ENCODE results near the gene SLC37A4. TPM values are rescaled to one million over a fixed set of nuclear protein-coding genes. Genes with fewer than 3 reads are reported as not detected.
"Not testable (repeated sequence)": the region's sequence is repeated elsewhere in the genome, so short reads cannot be mapped to it uniquely, and the experiment has no call there.

The SLC37A4 gene
- polyA plus RNA-seq, 1 donor from 2014 or later = 23.5 TPM

- Histone ChIP-seq H3K9ac (ENCODE audit: low read length) (no peak overlapping the region), H3K4me2 (ENCODE audit: low read length) (no peak overlapping the region)
Measured at GRCh38 chr11:118984825-118985224, 45.9 kb downstream of the SLC37A4 start.

DNA sequence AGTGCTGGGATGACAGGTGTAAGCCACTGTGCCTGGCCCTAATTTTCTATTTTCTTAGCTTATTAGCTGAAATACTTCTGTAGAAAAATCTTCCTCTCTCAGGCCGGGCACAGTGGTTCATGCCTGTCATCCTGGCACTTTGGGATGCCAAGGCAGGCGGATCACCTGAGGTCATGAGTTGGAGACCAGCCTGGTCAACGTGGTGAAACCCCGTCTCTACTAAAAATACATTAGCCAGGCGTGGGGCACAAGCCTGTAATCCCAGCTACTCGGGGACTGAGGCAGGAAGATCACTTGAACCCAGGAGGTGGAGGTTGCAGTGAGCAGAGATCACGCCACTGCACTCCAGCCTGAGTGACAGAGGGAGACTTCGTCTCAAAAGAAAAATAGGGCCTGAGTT, 46.3 kb downstream of the SLC37A4 start:
- H3K4me3 ChIP-seq (ENCODE audit: low read length); H3K36me3 ChIP-seq (ENCODE audit: insufficient read depth, low read length); H3K9me2 ChIP-seq (ENCODE audit: insufficient read depth, low read length); H4K20me1 ChIP-seq (ENCODE audit: insufficient read depth); H3F3A ChIP-seq (ENCODE audit: insufficient read depth, low read length, poor library complexity, severe bottlenecking); H3K79me2 ChIP-seq (replicated peaks; ENCODE audit: insufficient read depth, low read length); H3K27ac ChIP-seq (ENCODE audit: low read length); H3K27me3 ChIP-seq (ENCODE audit: insufficient read depth, low read depth, low read length); H3K4me2 ChIP-seq (ENCODE audit: low read length); H2AFZ ChIP-seq (ENCODE audit: low read depth, low read length); H3K9ac ChIP-seq (ENCODE audit: low read length); H3K9me3 ChIP-seq (ENCODE audit: low read length): not testable (repeated sequence)

More at GRCh38 chr11:118984825-118985224, 45.9 kb downstream of the SLC37A4 start:
- Histone ChIP-seq H3K79me2 (replicated peaks; ENCODE audit: insufficient read depth, low read length) (no peaks in the 10 kb centered on the region), H3F3A (ENCODE audit: insufficient read depth, low read length, poor library complexity, severe bottlenecking) (no peaks in the 10 kb centered on the region), H4K20me1 (ENCODE audit: insufficient read depth) (no peaks in the 10 kb centered on the region), H3K9me2 (ENCODE audit: insufficient read depth, low read length) (no peaks in the 10 kb centered on the region), H2AFZ (ENCODE audit: low read depth, low read length) (no peak overlapping the region), H3K27ac (ENCODE audit: low read length) (no peak overlapping the region), H3K4me3 (ENCODE audit: low read length) (no peak overlapping the region), H3K9me3 (ENCODE audit: low read length) (no peaks in the 10 kb centered on the region), H3K36me3 (ENCODE audit: insufficient read depth, low read length) (no peaks in the 10 kb centered on the region), H3K27me3 (ENCODE audit: insufficient read depth, low read depth, low read length) (no peaks in the 10 kb centered on the region)
- no peak for TF ChIP-seq POLR2AphosphoS5 (IDR thresholded peaks at IDR 0.05)

DNA sequence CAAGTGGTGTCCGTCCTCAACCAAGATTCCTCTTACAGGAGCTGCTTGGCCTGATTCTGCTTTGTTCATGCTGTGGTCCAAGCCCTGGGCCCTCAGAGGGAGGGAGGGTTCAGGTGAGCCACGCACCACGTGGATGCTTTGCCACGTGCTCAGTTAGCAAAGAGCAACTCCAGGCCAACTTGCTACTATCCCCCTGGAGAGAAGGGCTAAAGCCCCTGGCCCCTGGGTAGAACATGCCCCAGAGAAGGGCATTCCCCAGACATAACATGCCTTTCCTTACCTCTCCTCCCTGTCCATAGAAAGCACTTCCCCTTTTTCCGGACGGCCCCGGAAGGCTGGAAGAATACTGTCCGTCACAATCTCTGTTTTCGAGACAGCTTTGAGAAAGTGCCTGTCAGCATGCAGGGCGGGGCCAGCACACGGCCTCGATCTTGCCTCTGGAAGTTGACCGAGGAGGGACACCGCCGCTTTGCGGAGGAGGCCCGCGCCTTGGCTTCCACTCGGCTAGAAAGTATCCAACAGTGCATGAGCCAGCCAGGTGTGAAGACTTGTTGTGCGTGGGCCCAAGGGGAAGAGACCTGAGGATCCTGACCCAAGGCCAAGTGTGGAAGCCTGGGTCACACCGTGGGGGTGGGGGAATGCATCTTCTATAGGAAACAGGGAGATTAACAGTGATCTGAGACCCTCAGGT, 50.3 kb downstream of the SLC37A4 start:
- Histone ChIP-seq H2AFZ (ENCODE audit: low read depth, low read length) (no peak overlapping the region), H3K9ac (ENCODE audit: low read length) (no peak overlapping the region), H3K9me3 (ENCODE audit: low read length) (no peaks in the 10 kb centered on the region), H3K27me3 (ENCODE audit: insufficient read depth, low read depth, low read length) (no peaks in the 10 kb centered on the region), H3K9me2 (ENCODE audit: insufficient read depth, low read length) (no peaks in the 10 kb centered on the region), H4K20me1 (ENCODE audit: insufficient read depth) (no peaks in the 10 kb centered on the region), H3K79me2 (replicated peaks; ENCODE audit: insufficient read depth, low read length) (no peaks in the 10 kb centered on the region), H3F3A (ENCODE audit: insufficient read depth, low read length, poor library complexity, severe bottlenecking) (no peaks in the 10 kb centered on the region), H3K4me2 (ENCODE audit: low read length) (no peak overlapping the region), H3K27ac (ENCODE audit: low read length) (no peak overlapping the region), H3K36me3 (ENCODE audit: insufficient read depth, low read length) (no peaks in the 10 kb centered on the region), H3K4me3 (ENCODE audit: low read length) (no peak overlapping the region)
- TF ChIP-seq EP300 (conservative IDR thresholded peaks at IDR 0.05; ENCODE audit: poor library complexity, severe bottlenecking) = no peak
- no peak for TF ChIP-seq MXI1 (conservative IDR thresholded peaks at IDR 0.05; ENCODE audit: poor library complexity, severe bottlenecking)
- TF ChIP-seq, protein P1, sequence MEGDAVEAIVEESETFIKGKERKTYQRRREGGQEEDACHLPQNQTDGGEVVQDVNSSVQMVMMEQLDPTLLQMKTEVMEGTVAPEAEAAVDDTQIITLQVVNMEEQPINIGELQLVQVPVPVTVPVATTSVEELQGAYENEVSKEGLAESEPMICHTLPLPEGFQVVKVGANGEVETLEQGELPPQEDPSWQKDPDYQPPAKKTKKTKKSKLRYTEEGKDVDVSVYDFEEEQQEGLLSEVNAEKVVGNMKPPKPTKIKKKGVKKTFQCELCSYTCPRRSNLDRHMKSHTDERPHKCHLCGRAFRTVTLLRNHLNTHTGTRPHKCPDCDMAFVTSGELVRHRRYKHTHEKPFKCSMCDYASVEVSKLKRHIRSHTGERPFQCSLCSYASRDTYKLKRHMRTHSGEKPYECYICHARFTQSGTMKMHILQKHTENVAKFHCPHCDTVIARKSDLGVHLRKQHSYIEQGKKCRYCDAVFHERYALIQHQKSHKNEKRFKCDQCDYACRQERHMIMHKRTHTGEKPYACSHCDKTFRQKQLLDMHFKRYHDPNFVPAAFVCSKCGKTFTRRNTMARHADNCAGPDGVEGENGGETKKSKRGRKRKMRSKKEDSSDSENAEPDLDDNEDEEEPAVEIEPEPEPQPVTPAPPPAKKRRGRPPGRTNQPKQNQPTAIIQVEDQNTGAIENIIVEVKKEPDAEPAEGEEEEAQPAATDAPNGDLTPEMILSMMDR (IDR thresholded peaks at IDR 0.05; ENCODE audit: poor library complexity, severe bottlenecking) = no peak
- no peak for TF ChIP-seq EZH2 (IDR thresholded peaks at IDR 0.05; ENCODE audit: borderline replicate concordance, insufficient read depth, low read length, poor library complexity, severe bottlenecking)

DNA sequence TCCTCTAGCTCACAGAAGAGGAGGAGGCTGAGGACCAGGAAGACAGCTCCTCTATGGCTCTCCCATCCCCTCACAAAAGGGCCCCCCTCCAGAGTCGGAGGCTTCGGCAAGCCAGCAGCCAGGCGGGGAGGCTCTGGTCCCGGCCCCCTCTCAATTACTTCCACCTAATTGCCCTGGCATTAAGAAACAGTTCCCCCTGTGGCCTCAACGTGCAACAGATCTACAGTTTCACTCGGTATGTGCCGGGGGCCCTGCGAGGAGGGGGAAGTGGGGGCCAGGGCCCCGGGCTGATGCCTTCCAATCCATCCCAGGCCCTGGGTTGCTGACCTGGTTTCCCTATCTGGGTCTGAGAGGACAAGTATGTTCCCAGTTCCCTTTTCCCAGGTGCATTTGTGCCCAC, 51.2 kb downstream of the SLC37A4 start:
- Histone ChIP-seq H3K9me3 (ENCODE audit: low read length) (no peaks in the 10 kb centered on the region), H3K27ac (ENCODE audit: low read length) (no peak overlapping the region), H3K27me3 (ENCODE audit: insufficient read depth, low read depth, low read length) (no peaks in the 10 kb centered on the region), H3K79me2 (replicated peaks; ENCODE audit: insufficient read depth, low read length) (no peaks in the 10 kb centered on the region), H3K9ac (ENCODE audit: low read length) (no peak overlapping the region), H3K4me2 (ENCODE audit: low read length) (no peak overlapping the region), H2AFZ (ENCODE audit: low read depth, low read length) (no peak overlapping the region), H3F3A (ENCODE audit: insufficient read depth, low read length, poor library complexity, severe bottlenecking) (no peaks in the 10 kb centered on the region), H3K9me2 (ENCODE audit: insufficient read depth, low read length) (no peaks in the 10 kb centered on the region), H3K4me3 (ENCODE audit: low read length) (no peak overlapping the region), H3K36me3 (ENCODE audit: insufficient read depth, low read length) (no peaks in the 10 kb centered on the region), H4K20me1 (ENCODE audit: insufficient read depth) (no peaks in the 10 kb centered on the region)
- TF ChIP-seq REST (IDR thresholded peaks at IDR 0.05; ENCODE audit: borderline replicate concordance) = no peak
- no peak for TF ChIP-seq SMC3 (conservative IDR thresholded peaks at IDR 0.05; ENCODE audit: poor library complexity)
- TF ChIP-seq EZH2 (IDR thresholded peaks at IDR 0.05; ENCODE audit: borderline replicate concordance, insufficient read depth, low read length, poor library complexity, severe bottlenecking) = no peak
- TF ChIP-seq RAD21 (conservative IDR thresholded peaks at IDR 0.05) = no peak
- TF ChIP-seq TAF1 (IDR thresholded peaks at IDR 0.05; ENCODE audit: low read depth) = no peak
- no peak for TF ChIP-seq POLR2AphosphoS5 (IDR thresholded peaks at IDR 0.05)
- TF ChIP-seq EP300 (conservative IDR thresholded peaks at IDR 0.05; ENCODE audit: poor library complexity, severe bottlenecking) = no peak
- no peak for TF ChIP-seq MXI1 (conservative IDR thresholded peaks at IDR 0.05; ENCODE audit: poor library complexity, severe bottlenecking)
- TF ChIP-seq, protein P1 (IDR thresholded peaks at IDR 0.05; ENCODE audit: poor library complexity, severe bottlenecking) = no peak

All from neural cell (in vitro differentiated cells).